ENCODE measurements around the gene RASL12.
A peak's percentile ranks its signal among the peaks of the same experiment; 100 is the strongest.
"Not testable (repeated sequence)": the region's sequence is repeated elsewhere in the genome, so short reads cannot be mapped to it uniquely, and the experiment has no call there.

Gene RASL12

GRCh38 chr15:65054333-65055200 is 13.2 kb downstream of the RASL12 start:
- no peak for DNase-seq

DNA sequence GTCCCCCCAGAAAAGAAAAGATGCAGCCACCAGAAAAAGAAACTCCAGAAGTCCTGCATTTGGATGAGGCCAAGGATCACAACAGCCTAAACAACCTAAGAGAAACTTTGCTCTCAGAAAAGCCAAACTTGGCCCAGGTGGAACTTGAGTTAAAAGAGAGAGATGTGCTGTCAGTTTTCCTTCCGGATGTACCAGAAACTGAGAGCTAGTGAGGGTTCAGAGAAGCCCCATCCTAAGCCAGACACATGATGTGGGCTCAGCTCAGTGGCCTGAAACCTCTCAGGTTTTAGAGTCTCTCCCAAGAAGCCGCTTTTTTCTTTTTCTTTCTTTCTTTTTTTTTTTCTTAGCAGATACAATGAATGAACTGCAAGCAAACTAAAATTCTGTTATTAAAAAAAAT is 14.8 kb downstream of the RASL12 start:
- no peak for DNase-seq

DNA sequence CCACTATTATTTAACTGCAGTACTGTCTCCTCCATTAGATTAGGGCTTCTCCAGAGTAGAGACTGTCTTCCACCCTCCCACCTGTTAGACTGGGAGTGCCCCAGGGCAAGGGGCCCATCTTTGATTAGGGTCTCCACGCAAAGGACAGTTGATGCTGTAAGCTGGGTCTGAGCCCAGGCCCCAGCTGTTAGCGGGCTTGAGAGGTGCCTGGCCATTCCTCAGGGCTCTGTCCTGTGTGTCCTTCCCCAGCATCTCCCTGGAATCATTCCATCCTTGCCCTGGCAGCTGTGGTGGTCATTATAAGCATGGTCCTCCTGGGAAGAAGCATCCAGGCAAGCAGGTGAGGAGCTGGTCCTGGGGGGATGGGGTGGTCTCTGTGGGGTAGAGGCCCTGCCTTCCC is 16.5 kb downstream of the RASL12 start:
- DNase-seq: no peak

DNA sequence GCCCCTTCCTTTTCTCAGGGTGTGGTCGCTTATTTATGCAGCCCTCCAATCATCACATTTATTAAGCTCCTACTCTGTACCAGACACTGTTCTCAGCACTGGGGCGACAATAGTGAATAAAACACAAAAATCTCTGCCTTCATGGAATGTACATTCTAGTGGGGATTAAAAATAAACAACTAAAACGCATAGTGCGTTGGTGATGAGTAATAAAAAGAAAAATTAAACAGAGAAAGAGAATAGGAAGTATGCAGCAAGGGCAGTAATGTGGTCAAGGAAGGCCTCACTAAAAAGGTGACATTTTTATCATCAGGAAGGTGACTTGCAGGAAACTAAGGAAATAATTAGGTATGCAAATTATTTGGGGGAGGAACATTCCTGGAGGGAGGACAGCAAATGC is 17.5 kb downstream of the RASL12 start:
- DNase-seq: no peak

- peak; percentile 87 for DNase-seq
Measured at GRCh38 chr15:65049418-65049840, 18.4 kb downstream of the RASL12 start.

- no peak for DNase-seq
Measured at GRCh38 chr15:65048241-65048640, 19.6 kb downstream of the RASL12 start.

DNA sequence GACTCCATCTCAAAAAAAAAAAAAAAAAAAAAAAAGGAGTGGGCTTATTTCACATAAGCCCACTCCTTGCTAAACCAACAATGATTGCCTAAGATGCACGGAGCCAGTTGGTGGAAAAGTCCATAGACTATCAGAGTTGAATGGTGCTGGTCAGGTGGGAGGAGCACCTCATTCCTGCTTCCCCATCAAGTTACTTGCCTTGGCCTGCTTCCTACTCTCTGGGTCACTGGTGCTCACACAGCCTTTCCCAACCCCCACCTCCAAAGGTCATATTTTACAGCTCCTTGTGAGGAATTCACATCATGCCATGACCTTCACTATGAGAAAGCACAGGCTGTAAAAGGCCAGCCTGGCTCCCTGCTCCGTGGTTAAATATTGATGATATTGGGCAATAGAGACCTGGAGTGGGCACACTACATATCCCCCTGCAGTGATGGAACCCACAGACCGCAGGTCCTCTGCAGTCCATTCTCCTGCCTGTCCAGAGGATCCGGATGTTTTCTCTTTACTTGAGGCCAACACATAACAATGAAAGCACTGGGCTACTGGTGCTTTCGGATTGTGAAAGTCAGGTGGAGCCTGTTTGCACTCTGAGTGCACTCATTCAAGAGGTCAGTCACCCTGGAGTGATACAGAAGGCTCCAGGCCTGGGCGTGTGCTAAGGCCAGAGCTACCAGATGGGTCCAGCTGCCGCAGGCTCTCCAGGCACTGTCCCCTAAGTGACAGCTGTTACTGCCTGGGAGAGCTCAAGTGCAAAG is 22.9 kb downstream of the RASL12 start, which contains the start of gene SLC51B:
TSS of gene SLC51B (plus strand) at position 664 of the 758 bp plus-strand sequence. CDS start 4,618 bp downstream, outside the sequence.
- no peak for DNase-seq

DNA sequence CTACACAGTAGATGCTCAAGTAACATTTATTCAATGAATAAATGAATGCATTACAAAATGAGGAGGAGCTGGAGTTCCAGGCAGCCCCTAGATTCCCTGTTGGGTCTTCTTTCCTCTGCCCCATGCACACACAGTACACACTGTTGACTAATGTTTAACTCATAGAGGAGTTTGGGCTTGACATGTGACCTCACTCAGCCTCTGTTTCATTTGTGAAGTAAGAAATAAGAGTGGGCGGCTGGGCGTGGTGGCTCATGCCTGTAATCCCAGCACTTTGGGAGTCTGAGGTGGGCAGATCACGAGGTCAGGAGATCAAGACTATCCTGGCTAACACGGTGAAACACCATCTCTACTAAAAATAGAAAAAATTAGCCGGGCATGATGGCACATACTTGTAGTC is 23.6 kb downstream of the RASL12 start:
- not testable (repeated sequence) for DNase-seq

GRCh38 chr15:65042776-65043327 is 24.9 kb downstream of the RASL12 start:
- no peak for DNase-seq

GRCh38 chr15:65041787-65042186 is 26.0 kb downstream of the RASL12 start:
- DNase-seq: no peak

- no peak for DNase-seq
Measured at GRCh38 chr15:65040461-65040860, 27.3 kb downstream of the RASL12 start.

DNA sequence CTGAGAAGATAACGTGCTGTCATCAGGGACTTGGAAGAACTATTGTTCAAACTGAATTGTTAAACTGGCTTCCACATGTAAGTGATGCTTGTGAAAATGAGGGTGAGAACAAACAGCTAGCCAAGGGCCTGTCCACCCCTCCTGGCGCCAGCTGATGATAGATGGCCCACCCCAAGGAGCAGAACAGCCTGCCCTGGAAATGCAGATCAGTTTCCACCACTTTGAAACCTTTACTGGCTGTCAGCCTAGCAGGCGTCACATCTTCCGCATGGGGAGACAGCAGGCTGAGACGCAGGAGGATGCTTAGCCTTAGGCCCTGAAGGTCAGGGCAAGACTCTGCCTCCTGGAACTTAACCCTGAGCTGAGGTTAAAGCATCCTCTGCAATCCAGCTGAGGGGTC is 29.0 kb downstream of the RASL12 start:
- no peak for DNase-seq

DNA sequence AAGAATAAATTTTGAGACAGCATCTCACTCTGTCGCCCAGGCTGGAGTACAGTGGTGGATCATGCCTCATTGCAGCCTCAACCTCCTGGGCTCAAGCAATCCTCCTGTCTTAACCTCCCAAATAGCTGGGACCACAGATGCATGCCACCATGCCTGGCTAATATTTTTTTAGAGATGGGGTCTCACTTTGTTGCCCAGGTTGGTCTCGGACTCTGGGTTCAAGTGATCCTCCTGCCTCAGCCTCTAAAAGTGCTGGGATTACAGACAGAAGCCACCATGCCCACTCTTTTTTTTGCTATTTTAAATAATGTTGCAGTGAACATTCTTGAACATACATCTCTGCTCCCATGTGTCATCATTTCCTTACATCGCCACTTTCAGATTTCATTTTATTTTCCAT is 29.4 kb downstream of the RASL12 start:
- no peak for DNase-seq

DNA sequence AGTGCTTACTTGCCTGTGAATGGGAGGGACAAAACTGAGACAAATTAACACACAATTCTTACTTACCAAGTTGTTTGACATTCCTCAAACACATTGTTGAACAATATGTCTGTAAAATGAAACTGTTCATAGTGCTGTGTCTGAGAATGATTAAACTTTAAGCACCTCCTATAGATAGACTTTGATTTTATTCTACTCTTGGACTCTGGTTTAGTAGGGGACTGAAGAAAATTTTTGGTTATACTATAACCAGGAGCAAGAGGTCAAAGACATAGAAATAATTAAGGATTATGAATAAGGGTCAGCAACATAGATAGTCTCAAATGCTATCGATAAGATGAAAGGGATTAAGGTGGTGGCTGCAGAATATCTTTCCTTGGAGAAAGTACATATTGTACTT is 30.5 kb downstream of the RASL12 start:
- DNase-seq: no peak

DNA sequence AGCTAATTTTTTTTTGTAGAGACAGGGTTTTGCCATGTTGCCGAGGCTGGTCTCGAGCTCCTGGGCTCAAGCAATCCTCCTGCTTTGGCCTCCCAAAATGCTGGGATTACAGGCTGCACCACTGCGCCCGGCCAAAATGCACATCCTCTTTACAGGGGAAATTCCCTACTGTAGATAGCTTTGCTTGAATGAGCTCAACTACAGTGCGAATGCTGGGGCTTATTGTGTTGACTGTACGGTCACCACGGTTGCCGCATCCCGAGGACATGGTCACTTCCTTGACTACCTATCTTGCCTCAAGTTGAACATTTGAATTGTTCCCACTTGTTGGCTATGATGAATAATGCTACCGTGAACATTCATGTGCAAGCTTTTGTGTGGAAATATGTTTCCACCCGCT is 33.1 kb downstream of the RASL12 start:
- no peak for DNase-seq

DNA sequence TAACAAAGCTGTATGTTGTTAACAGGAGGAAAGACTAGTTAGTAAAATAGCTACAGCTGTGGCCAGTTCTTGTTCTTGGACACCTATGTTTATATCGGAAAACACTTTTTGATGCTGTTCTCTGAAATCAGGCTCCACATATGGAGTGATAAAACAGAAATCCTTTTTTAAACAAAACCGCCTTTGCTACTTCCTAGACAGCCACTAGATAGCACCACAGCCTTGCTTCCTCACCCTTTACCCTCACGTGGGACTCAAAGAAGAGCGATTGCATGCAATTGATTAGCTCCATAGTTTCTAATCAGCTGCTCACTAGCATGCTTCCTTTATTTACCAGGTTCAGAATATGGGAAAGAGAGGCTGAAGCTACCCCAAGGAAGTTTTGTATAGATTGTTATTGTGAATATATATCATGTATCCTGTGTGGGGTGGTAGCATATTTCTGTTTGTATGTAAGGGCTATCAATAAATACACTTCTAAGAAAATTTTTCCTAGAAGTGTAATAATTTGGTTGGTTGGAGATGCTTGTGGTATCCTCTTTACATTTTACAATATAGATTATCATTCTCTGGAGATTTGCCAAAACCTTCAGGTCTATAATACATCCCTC is 34.0 kb downstream of the RASL12 start:
- peak; percentile 23 for DNase-seq

GRCh38 chr15:65032801-65033537 is 34.8 kb downstream of the RASL12 start:
- peak; percentile 22 for DNase-seq

- no peak for DNase-seq
Measured at GRCh38 chr15:65029736-65030208, 38.0 kb downstream of the RASL12 start.

- DNase-seq: peak; percentile 51
Measured at GRCh38 chr15:65028921-65029735, 38.7 kb downstream of the RASL12 start, which contains the start of gene MTFMT. Gene MTFMT, minus strand, starts transcription at chr15:65029639. Its CDS starts 26 bp downstream, at chr15:65029613.

GRCh38 chr15:65028338-65028737 is 39.5 kb downstream of the RASL12 start:
- DNase-seq: no peak

DNA sequence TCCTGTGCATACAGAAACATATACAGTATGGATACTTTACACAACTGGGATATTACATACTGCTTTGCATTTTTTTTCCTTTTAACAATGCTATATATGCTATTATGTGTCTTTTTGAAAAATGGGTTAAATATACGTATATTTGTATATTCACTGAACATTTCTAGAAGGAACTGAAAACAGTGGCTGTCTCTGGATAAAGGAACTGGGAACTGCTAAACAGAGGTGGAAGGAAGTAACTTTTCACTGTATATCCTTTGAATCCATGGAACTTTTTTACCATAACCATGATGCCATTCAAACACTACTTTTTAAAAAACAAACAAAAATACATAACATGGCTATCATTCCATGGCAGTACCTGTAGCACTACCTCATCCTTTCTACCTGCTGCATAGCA is 40.2 kb downstream of the RASL12 start:
- no peak for DNase-seq
